Measurements from ENCODE around the gene MAPK4.

DNA sequence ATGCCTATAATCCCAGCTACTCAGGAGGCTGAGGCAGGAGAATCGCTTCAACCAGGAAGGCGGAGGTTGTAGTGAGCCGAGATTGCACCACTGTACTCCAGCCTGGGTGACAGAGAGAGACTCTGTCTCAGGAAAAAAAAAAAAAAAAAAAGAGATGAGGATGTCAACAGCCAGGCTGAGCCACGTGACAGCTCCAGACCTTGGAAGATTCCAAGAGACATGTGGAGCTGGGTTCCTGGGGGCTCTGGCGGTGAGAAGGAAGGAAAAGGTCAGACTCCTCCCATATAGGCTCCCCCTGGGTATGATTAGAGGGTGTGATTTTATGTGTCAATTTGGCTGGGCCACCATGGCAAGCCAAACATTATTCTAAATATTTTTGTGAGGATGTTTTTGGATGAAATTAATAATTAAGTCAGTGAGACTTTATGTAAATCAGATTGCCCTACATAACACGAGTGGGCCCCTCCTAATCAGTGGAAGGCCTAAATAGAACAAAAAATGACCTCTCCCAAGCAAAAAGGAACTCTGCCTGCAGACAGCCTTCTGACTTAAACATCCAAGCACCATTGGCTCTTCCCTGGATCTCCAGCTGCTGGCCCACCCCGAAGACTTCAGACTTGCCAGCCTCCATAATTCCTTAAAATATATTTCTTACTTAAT, 178.3 kb downstream of the MAPK4 start:
- TF ChIP-seq SUZ12 (IDR thresholded peaks at IDR 0.05): no peak
- no peak for TF ChIP-seq ELF4 (IDR thresholded peaks at IDR 0.05)
- TF ChIP-seq FOXA1 (IDR thresholded peaks at IDR 0.05): no peak
- TF ChIP-seq BHLHE40 (IDR thresholded peaks at IDR 0.05; ENCODE audit: borderline replicate concordance): no peak
- no peak for TF ChIP-seq CTBP1 (IDR thresholded peaks at IDR 0.05; ENCODE audit: borderline replicate concordance)
- no peak for TF ChIP-seq HDGF (IDR thresholded peaks at IDR 0.05; ENCODE audit: borderline replicate concordance)
- no peak for TF ChIP-seq PKNOX1 (IDR thresholded peaks at IDR 0.05)
- TF ChIP-seq SP1 (IDR thresholded peaks at IDR 0.05): no peak
- no peak for TF ChIP-seq TARDBP (IDR thresholded peaks at IDR 0.05)
- no peak for TF ChIP-seq LEF1 (IDR thresholded peaks at IDR 0.05; ENCODE audit: borderline replicate concordance)
- no peak for TF ChIP-seq NFRKB (IDR thresholded peaks at IDR 0.05)
- TF ChIP-seq L3MBTL2 (conservative IDR thresholded peaks at IDR 0.05): no peak

Measured in HEK293T (cell line).